Mesendoderm (in vitro differentiated cells): ENCODE results near the gene DCAF10.
"Not testable (repeated sequence)": the region's sequence is repeated elsewhere in the genome, so short reads cannot be mapped to it uniquely, and the experiment has no call there.

Experiments used
- DNase-seq: peaks from one replicate; pipeline ENCODE4 v3.0.0; 2013
- H2AK5ac ChIP-seq: 2 replicates; pipeline ENCODE4 v1.6.1; 2013; ENCODE audit warnings: low read length, inconsistent platforms
- H2BK120ac ChIP-seq: 2 replicates; pipeline ENCODE4 v1.6.1; 2013; ENCODE audit warnings: low read depth, mild to moderate bottlenecking, low read length, moderate library complexity, mixed read lengths
- H2BK15ac ChIP-seq: replicated peaks from 2 replicates; pipeline ENCODE4 v1.6.1; 2013; ENCODE audit warnings: low read depth, mild to moderate bottlenecking, moderate library complexity
- H2BK5ac ChIP-seq: 2 replicates; pipeline ENCODE4 v1.6.1; 2013; ENCODE audit warnings: low read length, inconsistent platforms
- H3K18ac ChIP-seq: 2 replicates; pipeline ENCODE4 v1.6.1; 2013; ENCODE audit warnings: mild to moderate bottlenecking, low read length, mixed read lengths
- H3K23ac ChIP-seq: one replicate; pipeline ENCODE4 v1.6.1; 2013; ENCODE audit warnings: low read length
- H3K27ac ChIP-seq: 2 replicates; pipeline ENCODE4 v1.5.1; 2013; ENCODE audit warnings: low read depth, mild to moderate bottlenecking, inconsistent platforms, low read length, moderate library complexity
- H3K27me3 ChIP-seq: 2 replicates; pipeline ENCODE4 v1.6.1; 2013; ENCODE audit warnings: low read length, control low read depth, mild to moderate bottlenecking, inconsistent platforms; ENCODE audit not compliant: insufficient read depth, poor library complexity
- H3K36me3 ChIP-seq: 2 replicates; pipeline ENCODE4 v1.6.1; 2013; ENCODE audit warnings: low read length, inconsistent platforms; ENCODE audit not compliant: control insufficient read depth, insufficient read depth
- H3K4ac ChIP-seq: one replicate; pipeline ENCODE4 v1.6.1; 2013; ENCODE audit warnings: low read depth, mild to moderate bottlenecking, low read length, moderate library complexity
- H3K4me1 ChIP-seq: 2 replicates; pipeline ENCODE4 v1.6.1; 2013; ENCODE audit warnings: low read depth, low read length, inconsistent platforms; ENCODE audit not compliant: control insufficient read depth
- H3K4me2 ChIP-seq: 2 replicates; pipeline ENCODE4 v1.6.1; 2013; ENCODE audit warnings: low read length
- H3K4me3 ChIP-seq: 2 replicates; pipeline ENCODE4 v1.5.1; 2013; ENCODE audit warnings: mild to moderate bottlenecking, low read length
- H3K56ac ChIP-seq: one replicate; pipeline ENCODE4 v1.6.1; 2013; ENCODE audit warnings: low read length
- H3K79me1 ChIP-seq: 2 replicates; pipeline ENCODE4 v1.6.1; 2013; ENCODE audit warnings: low read length, inconsistent platforms
- H3K79me2 ChIP-seq: 2 replicates; pipeline ENCODE4 v1.6.1; 2013; ENCODE audit warnings: mild to moderate bottlenecking, low read length; ENCODE audit not compliant: control insufficient read depth, insufficient read depth
- H3K9ac ChIP-seq: 2 replicates; pipeline ENCODE4 v1.6.1; 2013; ENCODE audit warnings: low read length, inconsistent platforms
- H4K5ac ChIP-seq: one replicate; pipeline ENCODE4 v1.6.1; 2013; ENCODE audit warnings: low read length
- H4K8ac ChIP-seq: one replicate; pipeline ENCODE4 v1.6.1; 2013; ENCODE audit warnings: low read depth, mild to moderate bottlenecking, control low read depth, low read length, moderate library complexity
- WGBS: extraction: QIAGEN DNeasy Blood & Tissue Kit; methylation state at CpG from one replicate; pipeline ENCODE4 v1.1.7; 2013; ENCODE audit warnings: low lambda C conversion rate, missing lambda C conversion rate; ENCODE audit not compliant: insufficient coverage; ENCODE audit errors: extremely low coverage; 5-methylcytosine and 5-hydroxymethylcytosine counted together

DCAF10 gene

GRCh38 chr9:37753489-37754190 lies 47.0 kb upstream of the DCAF10 start, which contains the start of gene TRMT10B:
Gene TRMT10B, plus strand, starts transcription at chr9:37753805. Its CDS starts 8,127 bp downstream, at chr9:37761932.
- Histone ChIP-seq H3K79me1 (no peaks in the 10 kb centered on the region), H3K4ac (peak within 1 kb of the TSS; percentile 36), H3K27me3 (no peaks in the 10 kb centered on the region), H3K4me3 (peak within 1 kb of the TSS; percentile 78), H3K27ac (no peak within 1 kb of the TSS), H3K4me2 (peak within 1 kb of the TSS; percentile 85), H3K23ac (no peak within 1 kb of the TSS), H4K8ac (no peak within 1 kb of the TSS), H2BK5ac (no peak within 1 kb of the TSS), H4K5ac (no peak within 1 kb of the TSS), H3K4me1 (peaks cover 2% of the 10 kb centered on the region), H2AK5ac (no peak within 1 kb of the TSS), H2BK15ac (no peak within 1 kb of the TSS), H3K9ac (peak within 1 kb of the TSS; percentile 81), H3K56ac (peak within 1 kb of the TSS; percentile 94), H3K18ac (peak within 1 kb of the TSS; percentile 11), H2BK120ac (no peak within 1 kb of the TSS), H3K79me2 (no peaks in the 10 kb centered on the region), H3K36me3 (no peaks in the 10 kb centered on the region)
- WGBS: no CpG with 5 or more reads among the region's 40 CpGs
- DNase-seq: peak; percentile 77

GRCh38 chr9:37758747-37759146 lies 41.9 kb upstream of the DCAF10 start:
- Histone ChIP-seq H3K27ac (no peak overlapping the region), H3K4ac (no peak overlapping the region), H3K18ac (no peak overlapping the region), H2BK5ac (no peak overlapping the region), H4K5ac (no peak overlapping the region), H3K4me1 (no peaks in the 10 kb centered on the region), H3K79me1 (no peaks in the 10 kb centered on the region), H3K23ac (no peak overlapping the region), H3K4me3 (no peak overlapping the region), H3K27me3 (no peaks in the 10 kb centered on the region), H2AK5ac (no peak overlapping the region), H3K4me2 (no peak overlapping the region), H3K36me3 (no peaks in the 10 kb centered on the region), H3K79me2 (no peaks in the 10 kb centered on the region), H3K9ac (no peak overlapping the region), H2BK15ac (no peak overlapping the region), H4K8ac (no peak overlapping the region), H3K56ac (no peak overlapping the region), H2BK120ac (no peak overlapping the region)
- no peak for DNase-seq
- WGBS: no CpG with 5 or more reads among the region's 3 CpGs

- Histone ChIP-seq H3K4me3 (no peak overlapping the region), H4K8ac (no peak overlapping the region), H3K79me2 (no peaks in the 10 kb centered on the region), H3K36me3 (no peaks in the 10 kb centered on the region), H2BK120ac (no peak overlapping the region), H2BK15ac (no peak overlapping the region), H2AK5ac (no peak overlapping the region), H3K23ac (no peak overlapping the region), H3K4me1 (no peaks in the 10 kb centered on the region), H3K4ac (no peak overlapping the region), H3K79me1 (no peaks in the 10 kb centered on the region), H3K27me3 (no peaks in the 10 kb centered on the region), H3K9ac (no peak overlapping the region), H4K5ac (no peak overlapping the region), H3K4me2 (no peak overlapping the region), H2BK5ac (no peak overlapping the region), H3K27ac (no peak overlapping the region), H3K56ac (no peak overlapping the region), H3K18ac (no peak overlapping the region)
- no CpG with 5 or more reads among the region's 7 CpGs for WGBS
- DNase-seq: no peak
Measured at GRCh38 chr9:37760416-37761161, 40.0 kb upstream of the DCAF10 start.

- no peak overlapping the region for H2BK120ac ChIP-seq
- H3K36me3 ChIP-seq: no peaks in the 10 kb centered on the region
- no peak overlapping the region for H2BK15ac ChIP-seq
- H3K27me3 ChIP-seq: no peaks in the 10 kb centered on the region
- no peak overlapping the region for H4K8ac ChIP-seq
- WGBS: no CpG with 5 or more reads among the region's 3 CpGs
- no peak for DNase-seq
- no peak overlapping the region for H3K23ac ChIP-seq
- no peaks in the 10 kb centered on the region for H3K4me1 ChIP-seq
- H3K79me2 ChIP-seq: no peaks in the 10 kb centered on the region
- H3K56ac ChIP-seq: no peak overlapping the region
- no peak overlapping the region for H3K9ac ChIP-seq
- H3K4me2 ChIP-seq: no peak overlapping the region
- no peak overlapping the region for H3K4me3 ChIP-seq
- no peaks in the 10 kb centered on the region for H3K79me1 ChIP-seq
- H4K5ac ChIP-seq: no peak overlapping the region
- H3K4ac ChIP-seq: no peak overlapping the region
- H2BK5ac ChIP-seq: no peak overlapping the region
- H2AK5ac ChIP-seq: no peak overlapping the region
- H3K27ac ChIP-seq: no peak overlapping the region
- H3K18ac ChIP-seq: no peak overlapping the region
Measured at GRCh38 chr9:37761511-37761910, 39.1 kb upstream of the DCAF10 start.

- H2BK120ac ChIP-seq, H2AK5ac ChIP-seq, H3K36me3 ChIP-seq, H3K4me2 ChIP-seq, H3K27me3 ChIP-seq, H3K4me3 ChIP-seq, H2BK5ac ChIP-seq, H4K5ac ChIP-seq, H4K8ac ChIP-seq, H3K23ac ChIP-seq, DNase-seq, H3K27ac ChIP-seq, H3K79me1 ChIP-seq, H3K4me1 ChIP-seq, H2BK15ac ChIP-seq, H3K4ac ChIP-seq, H3K79me2 ChIP-seq, H3K56ac ChIP-seq, H3K18ac ChIP-seq, H3K9ac ChIP-seq: not testable (repeated sequence)
- WGBS: no CpG with 5 or more reads among the region's 6 CpGs
Measured at GRCh38 chr9:37765263-37765662, 35.3 kb upstream of the DCAF10 start.
